Duodenal mucosa (tissue), 2 donors: ENCODE measurements around the gene TLR4.

Experiments
- H3K27ac ChIP-seq: one replicate; pipeline ENCODE4 v1.7.0; 2013; ENCODE audit warnings: low read depth, low read length
- H3K27me3 ChIP-seq, 2 donors: one replicate each; pipeline ENCODE4 v1.7.0; 2013; ENCODE audit warnings: low read length in 2 of 2, control low read depth in 1 of 2; ENCODE audit not compliant: insufficient read depth in 2 of 2, control insufficient read depth in 1 of 2
- H3K36me3 ChIP-seq, 2 donors: one replicate each; pipeline ENCODE4 v1.7.0; 2013; ENCODE audit warnings: low read length in 2 of 2, control low read depth in 1 of 2; ENCODE audit not compliant: insufficient read depth in 2 of 2, control insufficient read depth in 1 of 2
- H3K4me1 ChIP-seq, 2 donors: one replicate each; pipeline ENCODE4 v1.7.0; 2013; ENCODE audit warnings: low read length in 2 of 2, control low read depth in 1 of 2; ENCODE audit not compliant: insufficient read depth in 2 of 2, control insufficient read depth in 1 of 2
- H3K4me3 ChIP-seq, 2 donors: one replicate each; pipeline ENCODE4 v1.7.0; 2013; ENCODE audit warnings: low read length in 2 of 2, low read depth in 1 of 2
- H3K9ac ChIP-seq, 2 donors: one replicate each; pipeline ENCODE4 v1.7.0; 2013; ENCODE audit warnings: low read length in 2 of 2, low read depth in 1 of 2
- H3K9me3 ChIP-seq, 2 donors: one replicate each; pipeline ENCODE4 v1.7.0; 2013; ENCODE audit warnings: low read length in 2 of 2, control low read depth in 1 of 2; ENCODE audit not compliant: control insufficient read depth in 1 of 2

TLR4 gene

GRCh38 chr9:117681888-117682287, 22.3 kb upstream of the TLR4 start:
- Histone ChIP-seq H3K9ac (no peak overlapping the region), H3K27ac (no peak overlapping the region), H3K9me3 (no peaks in the 10 kb centered on the region), H3K27me3 (no peaks in the 10 kb centered on the region), H3K4me3 (no peak overlapping the region), H3K36me3 (no peaks in the 10 kb centered on the region), H3K4me1 (peaks cover 0 to 10% of the 10 kb centered on the region in 2 donors)

- no peak overlapping the region for H3K9ac ChIP-seq
- H3K27ac ChIP-seq, result no peak overlapping the region
- H3K36me3 ChIP-seq, result no peaks in the 10 kb centered on the region
- H3K9me3 ChIP-seq, result no peaks in the 10 kb centered on the region
- H3K4me1 ChIP-seq, result peaks cover 0 to 10% of the 10 kb centered on the region in 2 donors
- no peak overlapping the region for H3K4me3 ChIP-seq
- H3K27me3 ChIP-seq, result no peaks in the 10 kb centered on the region
Observed at GRCh38 chr9:117682955-117683710, 21.1 kb upstream of the TLR4 start.

- Histone ChIP-seq H3K4me3 (no peak overlapping the region), H3K4me1 (no peaks in the 10 kb centered on the region), H3K9ac (no peak overlapping the region), H3K27ac (no peak overlapping the region), H3K36me3 (no peaks in the 10 kb centered on the region), H3K9me3 (no peaks in the 10 kb centered on the region), H3K27me3 (no peaks in the 10 kb centered on the region)
Observed at GRCh38 chr9:117687532-117687931, 16.7 kb upstream of the TLR4 start.

GRCh38 chr9:117691367-117691766, 12.8 kb upstream of the TLR4 start:
- H3K27ac ChIP-seq, result no peak overlapping the region
- no peaks in the 10 kb centered on the region for H3K36me3 ChIP-seq
- H3K9ac ChIP-seq, result no peak overlapping the region
- no peak overlapping the region for H3K4me3 ChIP-seq
- no peaks in the 10 kb centered on the region for H3K9me3 ChIP-seq
- no peaks in the 10 kb centered on the region for H3K27me3 ChIP-seq
- H3K4me1 ChIP-seq, result no peaks in the 10 kb centered on the region

GRCh38 chr9:117696154-117696553, 8.0 kb upstream of the TLR4 start:
- Histone ChIP-seq H3K4me3 (no peak overlapping the region), H3K36me3 (no peaks in the 10 kb centered on the region), H3K4me1 (no peaks in the 10 kb centered on the region), H3K27me3 (no peaks in the 10 kb centered on the region), H3K27ac (no peak overlapping the region), H3K9ac (no peak overlapping the region), H3K9me3 (no peaks in the 10 kb centered on the region)

- Histone ChIP-seq H3K36me3 (no peaks in the 10 kb centered on the region), H3K9ac (no peak overlapping the region), H3K4me1 (no peaks in the 10 kb centered on the region), H3K4me3 (no peak overlapping the region), H3K27me3 (no peaks in the 10 kb centered on the region), H3K27ac (no peak overlapping the region), H3K9me3 (no peaks in the 10 kb centered on the region)
Observed at GRCh38 chr9:117697046-117697445, 7.2 kb upstream of the TLR4 start.

GRCh38 chr9:117703537-117703936, 666 bp upstream of the TLR4 start:
- H3K9ac ChIP-seq, result no peak overlapping the region

GRCh38 chr9:117704597-117704996, 394 bp downstream of the TLR4 start:
- Histone ChIP-seq H3K9me3 (no peaks in the 10 kb centered on the region), H3K27ac (peak overlapping the region; percentile 27), H3K36me3 (no peaks in the 10 kb centered on the region), H3K4me3 (peak overlapping the region; percentile 44 to 54), H3K27me3 (no peaks in the 10 kb centered on the region), H3K4me1 (peaks cover 0 to 10% of the 10 kb centered on the region in 2 donors), H3K9ac (peak overlapping the region in 1 of 2 donors; percentile 7)

More at GRCh38 chr9:117703537-117703936, 666 bp upstream of the TLR4 start:
- Histone ChIP-seq H3K36me3 (no peaks in the 10 kb centered on the region), H3K27me3 (no peaks in the 10 kb centered on the region), H3K27ac (peak overlapping the region; percentile 3), H3K4me1 (peaks cover 0 to 10% of the 10 kb centered on the region in 2 donors), H3K4me3 (peak overlapping the region in 1 of 2 donors; percentile 54), H3K9me3 (no peaks in the 10 kb centered on the region)

GRCh38 chr9:117705386-117705785, 1.2 kb downstream of the TLR4 start:
- Histone ChIP-seq H3K9ac (peak overlapping the region; percentile 12 to 28), H3K27me3 (no peaks in the 10 kb centered on the region), H3K36me3 (no peaks in the 10 kb centered on the region), H3K9me3 (no peaks in the 10 kb centered on the region), H3K27ac (no peak overlapping the region), H3K4me3 (peak overlapping the region; percentile 44 to 54), H3K4me1 (peaks cover 0 to 10% of the 10 kb centered on the region in 2 donors)

- Histone ChIP-seq H3K27ac (no peak overlapping the region), H3K9me3 (no peaks in the 10 kb centered on the region), H3K27me3 (no peaks in the 10 kb centered on the region), H3K4me3 (peak overlapping the region; percentile 1 to 45), H3K4me1 (peaks cover 0 to 10% of the 10 kb centered on the region in 2 donors), H3K9ac (peak overlapping the region in 1 of 2 donors; percentile 11), H3K36me3 (no peaks in the 10 kb centered on the region)
Observed at GRCh38 chr9:117706421-117707116, 2.4 kb downstream of the TLR4 start.
